CD14-positive monocyte (primary cell): Measurements from ENCODE around the gene MOCOS. TPM values are rescaled to one million over a fixed set of nuclear protein-coding genes. Genes with fewer than 3 reads are reported as not detected.

Source experiments
- DNase-seq, 3 donors: peaks; one replicate each; pipeline ENCODE4 v3.0.0-alpha.2; 2011 to 2022
- H2AFZ ChIP-seq: 2 replicates; pipeline ENCODE4 v1.6.0; 2012; ENCODE audit warnings: mild to moderate bottlenecking, low read depth, low read length, inconsistent platforms; ENCODE audit not compliant: insufficient read depth, poor library complexity, severe bottlenecking
- H3K27ac ChIP-seq, 2 donors: 1 replicate in 1 of 2; 2 replicates in 1 of 2; pipeline ENCODE4 v1.5.1; 2012 to 2013; ENCODE audit warnings: low read length in 2 of 2, control low read depth in 1 of 2, inconsistent platforms in 1 of 2, low read depth in 1 of 2, mild to moderate bottlenecking in 1 of 2
- H3K27me3 ChIP-seq, 2 donors: one replicate each; pipeline versions ENCODE4 v1.6.0 to v1.6.1; 2011 to 2013; ENCODE audit warnings: low read length in 2 of 2; ENCODE audit not compliant: control insufficient read depth in 2 of 2, insufficient read depth in 2 of 2
- H3K36me3 ChIP-seq, 2 donors: replicated peaks in 1 of 2; 1 replicate in 1 of 2; 2 replicates in 1 of 2; pipeline versions ENCODE4 v1.5.1 to v1.6.1; 2012 to 2013; ENCODE audit warnings: low read length in 2 of 2, control low read depth in 1 of 2, inconsistent platforms in 1 of 2, mild to moderate bottlenecking in 1 of 2; ENCODE audit not compliant: insufficient read depth in 2 of 2, control insufficient read depth in 1 of 2
- H3K4me1 ChIP-seq, 2 donors: 1 replicate in 1 of 2; 2 replicates in 1 of 2; pipeline versions ENCODE4 v1.5.1 to v1.6.1; 2012 to 2013; ENCODE audit warnings: low read length in 2 of 2, control low read depth in 1 of 2, inconsistent platforms in 1 of 2, mild to moderate bottlenecking in 1 of 2, moderate library complexity in 1 of 2; ENCODE audit not compliant: insufficient read depth in 2 of 2, control insufficient read depth in 1 of 2
- H3K4me2 ChIP-seq: replicated peaks from 2 replicates; pipeline ENCODE3; 2012; ENCODE audit warnings: low read length, moderate library complexity, mild to moderate bottlenecking; ENCODE audit not compliant: poor library complexity, severe bottlenecking; ENCODE audit errors: extremely low read depth
- H3K4me3 ChIP-seq, 3 experiments: fragments of 200-600 bp in 1 of 3; sonication (generic) in 1 of 3; replicated peaks in 1 of 3; 1 replicate in 2 of 3; 2 replicates in 1 of 3; pipeline ENCODE4 v1.5.1; 2011 to 2013; ENCODE audit warnings: low read length in 3 of 3, mild to moderate bottlenecking in 3 of 3, control low read depth in 2 of 3, low read depth in 2 of 3, inconsistent platforms in 1 of 3, moderate library complexity in 1 of 3
- H3K79me2 ChIP-seq: 2 replicates; pipeline ENCODE4 v1.6.0; 2012; ENCODE audit warnings: mild to moderate bottlenecking, control low read depth, inconsistent platforms, low read length, moderate library complexity; ENCODE audit not compliant: insufficient read depth
- H3K9ac ChIP-seq: 2 replicates; pipeline ENCODE4 v1.6.0; 2017; ENCODE audit warnings: low read length, mild to moderate bottlenecking; ENCODE audit not compliant: insufficient read depth, poor library complexity, severe bottlenecking
- H3K9me3 ChIP-seq, 2 donors: replicated peaks in 1 of 2; 1 replicate in 1 of 2; 2 replicates in 1 of 2; pipeline versions ENCODE4 v1.5.1 to v1.6.1; 2012 to 2013; ENCODE audit warnings: low read length in 2 of 2, control low read depth in 1 of 2; ENCODE audit not compliant: control insufficient read depth in 1 of 2, insufficient read depth in 1 of 2
- H4K20me1 ChIP-seq: 2 replicates; pipeline ENCODE4 v1.6.0; 2012; ENCODE audit warnings: mild to moderate bottlenecking, low read length, control low read depth, moderate library complexity; ENCODE audit not compliant: insufficient read depth
- H3K27ac Mint-ChIP-seq, 7 donors: one replicate each; pipeline ENCODE4 v1.8.0; 2020; ENCODE audit warnings: mild to moderate bottlenecking in 7 of 7, mixed read lengths in 7 of 7, moderate library complexity in 6 of 7, inconsistent platforms in 2 of 7
- H3K27me3 Mint-ChIP-seq, 3 donors: one replicate each; pipeline ENCODE4 v1.8.0; 2021 to 2022; ENCODE audit warnings: low read depth in 3 of 3, mild to moderate bottlenecking in 3 of 3, mixed read lengths in 3 of 3, moderate library complexity in 3 of 3, inconsistent platforms in 1 of 3
- H3K36me3 Mint-ChIP-seq, 2 donors: one replicate each; pipeline ENCODE4 v1.8.0; 2020; ENCODE audit warnings: mixed read lengths in 2 of 2, inconsistent platforms in 1 of 2, mild to moderate bottlenecking in 1 of 2
- H3K4me1 Mint-ChIP-seq: one replicate; pipeline ENCODE4 v1.8.0; 2020; ENCODE audit warnings: mild to moderate bottlenecking, mixed read lengths
- H3K4me3 Mint-ChIP-seq, 2 donors: one replicate each; pipeline ENCODE4 v1.8.0; 2020; ENCODE audit warnings: mild to moderate bottlenecking in 2 of 2, mixed read lengths in 2 of 2, moderate library complexity in 1 of 2
- H3K9me3 Mint-ChIP-seq, 7 donors: one replicate each; pipeline ENCODE4 v1.8.0; 2020 to 2022; ENCODE audit warnings: mixed read lengths in 7 of 7, mild to moderate bottlenecking in 6 of 7, moderate library complexity in 6 of 7, inconsistent platforms in 2 of 7
- CTCF ChIP-seq: fragments of 200-600 bp; IDR thresholded peaks from one replicate; pipeline ENCODE4 v1.8.0; 2022; ENCODE audit warnings: antibody characterized with exemption, mild to moderate bottlenecking
- WGBS: methylation state at CpG from one replicate; pipeline ENCODE4 v1.1.5; 2013; ENCODE audit warnings: missing lambda C conversion rate; ENCODE audit not compliant: insufficient coverage; 5-methylcytosine and 5-hydroxymethylcytosine counted together
- intact Hi-C, 2 donors: fragments of 100-400 bp; cut with micrococcal nuclease; formaldehyde crosslinking; loops; one replicate each; pipeline versions ENCODE4 v1.15.0 to v1.15.1; 2023
- polyA plus RNA-seq, 3 donors: library from polyadenylated mRNA; depleted of rRNA in 1 of 3; unstranded in 2 of 3; stranded (reverse) in 1 of 3; fragments of 300-500 nt in 2 of 3; fragments of >200 nt in 1 of 3; fragmentation: Illumina TruSeq in 2 of 3; gene quantifications; 1 replicate in 2 of 3; 2 replicates in 1 of 3; pipeline ENCODE4 v1.2.3, GENCODE V29; 2012 to 2021

The MOCOS gene
- polyA plus RNA-seq, 3 donors = 0.03 to 0.05 TPM; not detected in 1

GRCh38 chr18:36241831-36242230 lies 54.5 kb downstream of the MOCOS start:
- TF ChIP-seq CTCF = no peak
- Histone ChIP-seq H4K20me1 (no peaks in the 10 kb centered on the region), H3K27me3 (no peaks in the 10 kb centered on the region), H3K36me3 (no peaks in the 10 kb centered on the region), H3K79me2 (no peaks in the 10 kb centered on the region), H3K27ac (no peak overlapping the region), H2AFZ (no peak overlapping the region), H3K4me1 (no peaks in the 10 kb centered on the region), H3K4me3 (no peak overlapping the region), H3K4me2 (no peak overlapping the region), H3K9ac (no peak overlapping the region), H3K9me3 (peaks cover 0 to 3% of the 10 kb centered on the region in 2 donors)
- Mint-ChIP-seq H3K9me3 (peaks cover 0 to 22% (median 12%) of the 10 kb centered on the region in 7 donors), H3K27me3 (peaks cover 0 to 5% (median 4%) of the 10 kb centered on the region in 3 donors), H3K27ac (no peak overlapping the region), H3K4me3 (no peak overlapping the region), H3K36me3 (no peaks in the 10 kb centered on the region), H3K4me1 (no peaks in the 10 kb centered on the region)
- 96% methylated on average over 6 of the region's 6 CpGs for WGBS
- DNase-seq = no peak
- intact Hi-C loops = no loop called here

GRCh38 chr18:36247036-36247435 lies 59.7 kb downstream of the MOCOS start:
- Histone ChIP-seq H3K4me2 (no peak overlapping the region), H3K36me3 (no peaks in the 10 kb centered on the region), H3K4me1 (no peaks in the 10 kb centered on the region), H3K79me2 (no peaks in the 10 kb centered on the region), H3K9ac (no peak overlapping the region), H3K4me3 (no peak overlapping the region), H3K27me3 (no peaks in the 10 kb centered on the region), H4K20me1 (no peaks in the 10 kb centered on the region), H3K9me3 (no peaks in the 10 kb centered on the region), H2AFZ (no peak overlapping the region), H3K27ac (no peak overlapping the region)
- intact Hi-C loops = no loop called here
- H3K27ac Mint-ChIP-seq = no peak overlapping the region
- H3K27me3 Mint-ChIP-seq = peaks cover 2 to 8% (median 8%) of the 10 kb centered on the region in 3 donors
- TF ChIP-seq CTCF = no peak
- peaks cover 2 to 26% (median 10%) of the 10 kb centered on the region in 7 donors for H3K9me3 Mint-ChIP-seq
- H3K36me3 Mint-ChIP-seq = no peaks in the 10 kb centered on the region
- no peak overlapping the region for H3K4me3 Mint-ChIP-seq
- no peaks in the 10 kb centered on the region for H3K4me1 Mint-ChIP-seq
- WGBS = 100% methylated on average over 1 of the region's 1 CpG
- DNase-seq = no peak
